Neural progenitor cell (in vitro differentiated cells): ENCODE measurements around the gene ARVCF. TPM values are rescaled to one million over a fixed set of nuclear protein-coding genes. Genes with fewer than 3 reads are reported as not detected.

Experiments
- DNase-seq: peaks from one replicate; pipeline ENCODE4 v3.0.0-alpha.2; 2016; ENCODE audit warnings: low spot score
- H2AFZ ChIP-seq: fragments of 200-600 bp; sonication (generic); replicated peaks from 2 replicates; pipeline ENCODE4 v1.6.1; 2016; ENCODE audit warnings: antibody characterized with exemption
- H3F3A ChIP-seq: fragments of 200-600 bp; sonication (generic); 2 replicates; pipeline ENCODE4 v1.6.1; 2016; ENCODE audit warnings: antibody characterized with exemption, low read depth
- H3K27ac ChIP-seq: fragments of 200-600 bp; sonication (generic); 2 replicates; pipeline ENCODE4 v1.5.1; 2016; ENCODE audit warnings: mild to moderate bottlenecking
- H3K27me3 ChIP-seq: fragments of 200-600 bp; sonication (generic); 2 replicates; pipeline ENCODE4 v1.6.1; 2016; ENCODE audit warnings: mild to moderate bottlenecking, moderate library complexity
- H3K36me3 ChIP-seq: fragments of 200-600 bp; sonication (generic); 2 replicates; pipeline ENCODE4 v1.5.1; 2016
- H3K4me1 ChIP-seq: fragments of 200-600 bp; sonication (generic); 2 replicates; pipeline ENCODE4 v1.6.1; 2016; ENCODE audit warnings: mixed run types
- H3K4me2 ChIP-seq: fragments of 200-600 bp; sonication (generic); 2 replicates; pipeline ENCODE4 v1.6.1; 2016
- H3K4me3 ChIP-seq: fragments of 200-600 bp; sonication (generic); 2 replicates; pipeline ENCODE4 v1.5.1; 2016
- H3K79me2 ChIP-seq: fragments of 200-600 bp; sonication (generic); 2 replicates; pipeline ENCODE4 v1.6.1; 2016; ENCODE audit warnings: low read depth
- H3K9ac ChIP-seq: fragments of 200-600 bp; sonication (generic); 2 replicates; pipeline ENCODE4 v1.6.1; 2016
- H3K9me3 ChIP-seq: fragments of 200-600 bp; sonication (generic); 2 replicates; pipeline ENCODE4 v1.5.1; 2016; ENCODE audit warnings: low read depth
- H4K20me1 ChIP-seq: fragments of 200-600 bp; sonication (generic); 2 replicates; pipeline ENCODE4 v1.6.1; 2016; ENCODE audit warnings: low read depth
- H3K27ac Mint-ChIP-seq: 3 replicates; pipeline ENCODE4 v1.8.0; 2021; ENCODE audit warnings: mixed read lengths
- H3K27me3 Mint-ChIP-seq: 2 replicates; pipeline ENCODE4 v1.8.0; 2022; ENCODE audit warnings: low read depth, mild to moderate bottlenecking, inconsistent platforms, moderate library complexity, mixed read lengths; ENCODE audit not compliant: insufficient read depth
- H3K36me3 Mint-ChIP-seq: 3 replicates; pipeline ENCODE4 v1.8.0; 2021; ENCODE audit warnings: mixed read lengths
- H3K4me1 Mint-ChIP-seq: 3 replicates; pipeline ENCODE4 v1.8.0; 2021; ENCODE audit warnings: mixed read lengths
- H3K4me3 Mint-ChIP-seq: 3 replicates; pipeline ENCODE4 v1.8.0; 2021; ENCODE audit warnings: mild to moderate bottlenecking, moderate library complexity, mixed read lengths
- H3K9me3 Mint-ChIP-seq: 3 replicates; pipeline ENCODE4 v1.8.0; 2020; ENCODE audit warnings: mixed read lengths
- CTCF ChIP-seq: fragments of 200-600 bp; sonication (generic); IDR thresholded peaks from 2 replicates; pipeline ENCODE4 v1.5.1; 2017; ENCODE audit warnings: antibody characterized with exemption, mild to moderate bottlenecking
- EZH2 ChIP-seq: fragments of 200-600 bp; sonication (generic); IDR thresholded peaks from 2 replicates; pipeline ENCODE4 v1.6.1; 2017; ENCODE audit warnings: antibody characterized with exemption, mild to moderate bottlenecking, moderate library complexity
- EZH2phosphoT487 ChIP-seq: fragments of 200-600 bp; sonication (generic); IDR thresholded peaks from 2 replicates; pipeline ENCODE4 v1.6.1; 2017; ENCODE audit warnings: antibody characterized with exemption
- total RNA-seq: library from RNA; depleted of rRNA; stranded (reverse); fragments of >200 nt; gene quantifications from 2 replicates; pipeline ENCODE4 v1.2.3, GENCODE V29; 2015; ENCODE audit warnings: low replicate concordance

Gene ARVCF
- total RNA-seq, 1 donor from 2014 or later: 35.4 TPM

- Mint-ChIP-seq H3K9me3 (peaks cover 9% of the 10 kb centered on the region), H3K4me1 (peaks cover 61% of the 10 kb centered on the region), H3K27me3 (peaks cover 10% of the 10 kb centered on the region), H3K27ac (peak overlapping the region; percentile 97), H3K36me3 (peaks cover 4% of the 10 kb centered on the region), H3K4me3 (peak overlapping the region; percentile 77)
- Histone ChIP-seq H3K4me3 (no peak overlapping the region), H3K27ac (peak overlapping the region; percentile 67), H3K4me1 (peaks cover 33% of the 10 kb centered on the region), H2AFZ (no peak overlapping the region), H3K9ac (no peak overlapping the region), H3F3A (peaks cover 15% of the 10 kb centered on the region), H3K4me2 (peak overlapping the region; percentile 62), H3K9me3 (no peaks in the 10 kb centered on the region), H4K20me1 (no peaks in the 10 kb centered on the region), H3K27me3 (no peaks in the 10 kb centered on the region), H3K79me2 (no peaks in the 10 kb centered on the region), H3K36me3 (no peaks in the 10 kb centered on the region)
- no peak for TF ChIP-seq EZH2phosphoT487
- no peak for TF ChIP-seq EZH2
- TF ChIP-seq CTCF: no peak
- DNase-seq: peak; percentile 72
Measured at GRCh38 chr22:19998232-19998951, 18.2 kb downstream of the ARVCF start.

- H3K27ac ChIP-seq: no peak overlapping the region
- TF ChIP-seq EZH2 (no peak), EZH2phosphoT487 (no peak), CTCF (no peak)
Measured at GRCh38 chr22:19997561-19998231, 18.9 kb downstream of the ARVCF start.

DNA sequence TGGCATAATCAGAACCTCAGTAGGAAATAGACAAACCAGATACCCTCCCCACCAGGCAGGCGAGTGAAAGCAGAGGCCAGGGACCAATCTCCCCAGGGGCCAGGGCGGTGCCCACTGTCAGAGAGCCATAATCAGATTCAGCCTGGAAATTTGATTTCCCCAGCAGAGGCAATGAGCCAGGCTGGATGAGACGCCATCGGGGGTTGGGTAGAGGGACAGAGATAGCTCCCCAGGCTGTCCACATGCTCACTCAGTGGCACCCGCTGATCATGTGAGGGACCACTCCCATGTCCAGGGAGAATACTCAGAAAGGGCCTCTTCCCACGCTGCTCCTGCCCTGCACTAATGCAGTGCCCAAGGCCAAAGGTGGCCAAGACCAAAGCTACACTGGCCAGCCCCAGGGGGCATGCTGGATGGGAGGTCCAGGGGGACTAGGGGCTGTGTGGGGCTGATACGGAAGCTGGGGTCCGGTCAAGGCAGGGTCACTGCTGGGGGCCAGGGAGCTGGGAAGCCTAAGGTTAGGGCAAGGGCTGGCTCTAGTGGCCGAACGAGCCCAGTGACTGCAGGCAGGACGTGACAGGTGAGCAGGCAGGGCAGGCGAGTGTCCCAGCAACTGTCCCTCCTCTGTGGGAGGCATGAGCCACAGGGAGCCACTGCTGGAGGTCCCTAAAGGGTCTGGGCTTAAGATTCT, 19.8 kb downstream of the ARVCF start:
- Mint-ChIP-seq H3K4me1 (peaks cover 53% of the 10 kb centered on the region), H3K27ac (peak overlapping the region; percentile 58), H3K9me3 (peaks cover 2% of the 10 kb centered on the region), H3K27me3 (peaks cover 10% of the 10 kb centered on the region), H3K36me3 (no peaks in the 10 kb centered on the region), H3K4me3 (no peak overlapping the region)
- Histone ChIP-seq H2AFZ (no peak overlapping the region), H3K36me3 (no peaks in the 10 kb centered on the region), H3K4me2 (no peak overlapping the region), H4K20me1 (no peaks in the 10 kb centered on the region), H3K79me2 (no peaks in the 10 kb centered on the region), H3K27me3 (no peaks in the 10 kb centered on the region), H3K4me1 (peaks cover 33% of the 10 kb centered on the region), H3K9ac (no peak overlapping the region), H3K27ac (no peak overlapping the region), H3K9me3 (no peaks in the 10 kb centered on the region), H3K4me3 (no peak overlapping the region), H3F3A (peaks cover 15% of the 10 kb centered on the region)
- no peak for TF ChIP-seq EZH2phosphoT487
- no peak for TF ChIP-seq CTCF
- TF ChIP-seq EZH2: no peak
- DNase-seq: no peak

More at GRCh38 chr22:19997561-19998231, 18.9 kb downstream of the ARVCF start:
- Histone ChIP-seq H3K9me3 (no peaks in the 10 kb centered on the region), H3K27me3 (no peaks in the 10 kb centered on the region), H3K4me3 (no peak overlapping the region), H3K36me3 (no peaks in the 10 kb centered on the region), H3K4me1 (peaks cover 33% of the 10 kb centered on the region), H3F3A (peaks cover 15% of the 10 kb centered on the region), H3K9ac (no peak overlapping the region), H4K20me1 (no peaks in the 10 kb centered on the region), H3K4me2 (peak overlapping the region; percentile 62), H3K79me2 (no peaks in the 10 kb centered on the region), H2AFZ (no peak overlapping the region)
- Mint-ChIP-seq H3K27ac (peak overlapping the region; percentile 63), H3K27me3 (peaks cover 10% of the 10 kb centered on the region), H3K36me3 (no peaks in the 10 kb centered on the region), H3K4me3 (no peak overlapping the region), H3K9me3 (peaks cover 2% of the 10 kb centered on the region), H3K4me1 (peaks cover 61% of the 10 kb centered on the region)
- no peak for DNase-seq
